GM12874 (cell line): ENCODE results near the gene UBE4B.
A peak's percentile ranks its signal among the peaks of the same experiment; 100 is the strongest.

ENCODE experiments used
- CTCF ChIP-seq: IDR thresholded peaks from 2 replicates; pipeline ENCODE4 v1.5.1; 2011; ENCODE audit warnings: low read depth, mild to moderate bottlenecking, control low read depth, low read length, moderate library complexity; ENCODE audit not compliant: insufficient read depth

Gene UBE4B

GRCh38 chr1:10207810-10208209 lies 175.1 kb downstream of the UBE4B start:
- no peak for TF ChIP-seq CTCF

- TF ChIP-seq CTCF = no peak
Measured at GRCh38 chr1:10208537-10208936, 175.8 kb downstream of the UBE4B start.

- no peak for TF ChIP-seq CTCF
Measured at GRCh38 chr1:10209590-10209904, 176.8 kb downstream of the UBE4B start.

GRCh38 chr1:10209905-10210810 lies 177.4 kb downstream of the UBE4B start, which contains the start of gene KIF1B:
Gene KIF1B, plus strand, starts transcription at chr1:10210570. Its CDS starts 21,759 bp downstream, at chr1:10232329.
- peak; percentile 97 for TF ChIP-seq CTCF

GRCh38 chr1:10210841-10211804 lies 178.4 kb downstream of the UBE4B start:
- no peak for TF ChIP-seq CTCF

- no peak for TF ChIP-seq CTCF
Measured at GRCh38 chr1:10211805-10212410, 179.2 kb downstream of the UBE4B start.

- TF ChIP-seq CTCF = no peak
Measured at GRCh38 chr1:10212476-10212875, 179.7 kb downstream of the UBE4B start.
